Measurements from ENCODE around the gene TMEM217. TPM values are rescaled to one million over a fixed set of nuclear protein-coding genes. Genes with fewer than 3 reads are reported as not detected.
"Not testable (repeated sequence)": the region's sequence is repeated elsewhere in the genome, so short reads cannot be mapped to it uniquely, and the experiment has no call there.

TMEM217 gene
- total RNA-seq, 1 donor from 2014 or later = 0.86 TPM

DNA sequence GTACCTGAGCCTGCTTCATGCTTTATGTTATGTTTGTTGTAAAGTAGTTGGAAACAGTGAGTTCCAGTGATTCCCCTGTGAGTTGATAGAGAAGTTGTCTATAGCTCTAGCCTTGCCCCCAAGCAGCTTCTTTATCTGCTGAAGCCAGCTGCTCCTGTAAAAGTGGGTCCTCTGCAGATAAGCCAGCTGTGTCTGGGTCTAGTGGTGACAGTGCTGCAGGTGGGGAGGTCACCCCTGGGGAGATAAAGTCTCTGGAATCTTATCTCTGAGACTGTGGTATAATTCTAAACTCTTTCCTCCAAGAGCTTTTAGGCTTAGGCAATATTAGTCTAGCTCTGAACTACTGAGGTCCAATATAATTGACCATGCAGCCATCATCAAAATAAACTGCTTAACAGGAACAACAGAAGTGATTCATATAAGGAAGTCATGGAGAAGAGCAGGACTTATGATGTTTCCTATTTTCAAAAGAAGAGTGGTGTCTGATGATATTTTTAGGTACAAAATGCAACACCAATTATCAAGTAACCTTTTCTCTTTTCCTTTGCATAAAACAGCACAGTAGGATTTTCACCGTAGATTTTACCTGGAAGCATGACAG lies 44.2 kb upstream of the TMEM217 start:
- no peak for DNase-seq (ENCODE audit: low read depth)
- TF ChIP-seq, protein P1, sequence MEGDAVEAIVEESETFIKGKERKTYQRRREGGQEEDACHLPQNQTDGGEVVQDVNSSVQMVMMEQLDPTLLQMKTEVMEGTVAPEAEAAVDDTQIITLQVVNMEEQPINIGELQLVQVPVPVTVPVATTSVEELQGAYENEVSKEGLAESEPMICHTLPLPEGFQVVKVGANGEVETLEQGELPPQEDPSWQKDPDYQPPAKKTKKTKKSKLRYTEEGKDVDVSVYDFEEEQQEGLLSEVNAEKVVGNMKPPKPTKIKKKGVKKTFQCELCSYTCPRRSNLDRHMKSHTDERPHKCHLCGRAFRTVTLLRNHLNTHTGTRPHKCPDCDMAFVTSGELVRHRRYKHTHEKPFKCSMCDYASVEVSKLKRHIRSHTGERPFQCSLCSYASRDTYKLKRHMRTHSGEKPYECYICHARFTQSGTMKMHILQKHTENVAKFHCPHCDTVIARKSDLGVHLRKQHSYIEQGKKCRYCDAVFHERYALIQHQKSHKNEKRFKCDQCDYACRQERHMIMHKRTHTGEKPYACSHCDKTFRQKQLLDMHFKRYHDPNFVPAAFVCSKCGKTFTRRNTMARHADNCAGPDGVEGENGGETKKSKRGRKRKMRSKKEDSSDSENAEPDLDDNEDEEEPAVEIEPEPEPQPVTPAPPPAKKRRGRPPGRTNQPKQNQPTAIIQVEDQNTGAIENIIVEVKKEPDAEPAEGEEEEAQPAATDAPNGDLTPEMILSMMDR (conservative IDR thresholded peaks at IDR 0.05; ENCODE audit: low read depth, low read length) = no peak
- no peak overlapping the region for H3K4me3 ChIP-seq (ENCODE audit: low read depth, low read length)

DNA sequence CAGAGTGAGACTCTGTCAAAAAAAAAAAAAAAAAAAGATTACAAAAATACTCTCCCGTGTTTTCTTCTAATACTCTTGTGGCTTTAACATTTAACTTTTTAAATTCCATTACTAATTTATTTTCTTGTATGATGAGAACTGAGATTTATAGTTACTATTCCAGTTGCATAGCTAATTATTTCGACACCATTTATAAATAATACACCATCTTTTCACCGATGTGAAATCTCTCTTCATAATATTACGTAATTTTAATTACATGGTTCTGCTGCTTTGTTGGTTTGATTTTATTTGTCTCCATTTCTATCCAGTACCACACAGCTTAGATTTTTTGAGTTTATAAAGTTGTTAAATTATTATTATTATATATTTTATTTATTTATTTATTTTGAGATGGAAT lies 42.0 kb upstream of the TMEM217 start:
- no peak for DNase-seq (ENCODE audit: low read depth)
- TF ChIP-seq, protein P1 (conservative IDR thresholded peaks at IDR 0.05; ENCODE audit: low read depth, low read length) = no peak
- H3K4me3 ChIP-seq (ENCODE audit: low read depth, low read length) = no peak overlapping the region

DNA sequence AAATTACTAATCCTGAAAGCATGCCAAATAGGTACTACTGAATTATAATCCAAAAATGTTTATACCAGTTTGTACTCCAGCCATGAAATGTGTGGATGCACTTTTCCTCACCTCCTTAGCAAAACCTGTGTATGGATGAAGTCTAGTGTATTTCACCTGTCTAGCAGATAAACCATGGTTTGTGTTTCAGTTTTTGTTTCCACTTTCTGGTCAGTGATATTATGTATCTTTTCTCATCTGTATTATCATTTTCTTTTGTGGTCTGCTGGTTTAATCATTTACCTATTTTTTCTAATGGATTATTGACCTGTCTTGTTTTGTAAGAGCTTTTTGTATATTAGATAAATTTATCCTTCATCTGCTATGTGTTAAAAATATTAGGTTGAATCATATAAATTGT lies 41.0 kb upstream of the TMEM217 start:
- TF ChIP-seq, protein P1 (conservative IDR thresholded peaks at IDR 0.05; ENCODE audit: low read depth, low read length) = no peak
- no peak overlapping the region for H3K4me3 ChIP-seq (ENCODE audit: low read depth, low read length)
- DNase-seq (ENCODE audit: low read depth) = no peak

DNA sequence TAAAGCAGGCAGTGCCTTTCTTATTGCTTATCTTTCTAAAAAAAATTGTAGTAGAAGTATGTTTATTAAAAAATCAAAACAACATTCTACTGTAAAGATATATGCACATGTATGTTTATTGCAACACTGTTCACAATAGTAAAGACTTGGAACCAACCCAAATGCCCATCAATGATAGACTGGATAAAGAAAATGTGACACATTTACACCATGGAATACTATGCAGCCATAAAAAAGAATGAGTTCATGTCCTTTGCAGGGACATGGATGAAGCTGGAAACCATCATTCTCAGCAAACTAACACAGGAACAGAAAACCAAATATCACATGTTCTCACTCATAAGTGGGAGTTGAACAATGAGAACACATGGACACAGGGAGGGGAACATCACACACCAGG lies 39.7 kb upstream of the TMEM217 start:
- not testable (repeated sequence) for DNase-seq (ENCODE audit: low read depth); H3K4me3 ChIP-seq (ENCODE audit: low read depth, low read length)

DNA sequence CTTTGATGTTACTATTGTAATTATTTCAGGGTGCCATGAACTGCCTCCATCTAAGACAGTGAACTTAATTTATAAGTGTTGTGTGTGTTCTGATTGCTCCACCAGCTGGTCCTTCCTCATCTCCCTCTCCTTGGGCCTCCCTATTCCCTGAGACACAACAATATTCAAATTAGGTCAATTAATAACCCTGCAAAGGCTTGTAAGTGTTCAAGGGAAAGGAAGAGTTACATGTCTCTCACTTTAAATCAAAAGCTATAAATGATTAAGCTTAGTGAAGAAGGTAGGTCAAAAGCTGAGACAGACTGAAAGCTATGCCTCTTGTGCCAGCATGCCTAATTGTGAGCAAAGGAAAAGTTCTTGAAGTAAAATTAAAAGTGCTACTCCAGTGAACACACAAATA lies 35.5 kb upstream of the TMEM217 start:
- H3K4me3 ChIP-seq (ENCODE audit: low read depth, low read length) = no peak overlapping the region
- DNase-seq (ENCODE audit: low read depth) = no peak
- TF ChIP-seq, protein P1 (conservative IDR thresholded peaks at IDR 0.05; ENCODE audit: low read depth, low read length) = no peak

DNA sequence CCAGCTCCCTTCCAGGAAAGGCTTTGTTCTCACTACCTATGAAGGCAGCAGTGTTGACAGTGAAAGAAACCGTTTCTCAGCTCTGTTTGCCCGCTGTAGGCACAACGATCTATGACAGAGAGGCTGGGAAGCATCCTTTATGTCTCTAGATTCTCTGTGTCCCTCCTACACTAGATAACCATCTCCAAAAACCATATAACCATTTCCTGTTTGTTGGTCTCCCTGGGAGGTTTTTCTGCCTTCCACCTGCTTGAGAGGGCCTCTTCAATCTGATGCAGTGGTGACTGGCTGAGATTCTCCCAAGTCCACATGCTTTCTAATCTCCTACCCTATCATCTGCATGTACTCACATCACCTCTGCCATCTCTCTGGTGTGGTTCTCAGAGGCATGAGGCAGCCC lies 32.0 kb upstream of the TMEM217 start:
- H3K4me3 ChIP-seq (ENCODE audit: low read depth, low read length) = no peak overlapping the region
- TF ChIP-seq, protein P1 (conservative IDR thresholded peaks at IDR 0.05; ENCODE audit: low read depth, low read length) = no peak
- no peak for DNase-seq (ENCODE audit: low read depth)

DNA sequence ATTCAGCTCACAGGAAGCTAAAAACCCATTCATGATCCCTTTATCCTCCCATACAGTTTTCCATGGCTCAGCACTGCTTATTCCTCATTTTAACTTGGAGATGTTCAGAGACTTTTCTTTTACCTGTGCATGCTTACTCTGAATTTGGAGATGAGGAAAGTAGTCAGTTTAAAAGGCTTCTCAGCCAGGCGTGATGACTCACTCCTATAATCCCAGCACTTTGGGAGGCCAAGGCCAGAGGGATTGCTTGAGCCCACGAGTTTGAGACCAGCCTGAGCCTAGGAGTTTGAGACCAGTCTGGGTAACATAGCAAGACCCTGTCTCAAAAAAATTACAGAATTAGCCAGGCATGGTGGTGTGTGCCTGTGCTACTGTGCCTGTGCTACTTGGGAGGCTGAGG lies 30.3 kb upstream of the TMEM217 start:
- H3K4me3 ChIP-seq (ENCODE audit: low read depth, low read length) = no peak overlapping the region
- DNase-seq (ENCODE audit: low read depth) = no peak
- TF ChIP-seq, protein P1 (conservative IDR thresholded peaks at IDR 0.05; ENCODE audit: low read depth, low read length) = no peak

Data from epithelial cell of proximal tubule (primary cell).